ENCODE data around the gene PTBP1. TPM values are rescaled to one million over a fixed set of nuclear protein-coding genes. Genes with fewer than 3 reads are reported as not detected.

The PTBP1 gene
- total RNA-seq, 1 experiment from 2014 or later: 712 TPM

GRCh38 chr19:805600-806550 lies 8.6 kb downstream of the PTBP1 start:
- Histone ChIP-seq H4K20me1 (ENCODE audit: control insufficient read depth, insufficient read depth, insufficient read length) (no peaks in the 10 kb centered on the region), H3K4me2 (ENCODE audit: insufficient read depth, insufficient read length, low read length) (no peak overlapping the region), H3K4ac (ENCODE audit: low read depth, low read length) (no peak overlapping the region), H3K79me1 (ENCODE audit: insufficient read depth, low read depth, low read length, poor library complexity, severe bottlenecking) (peaks cover 10% of the 10 kb centered on the region), H3K18ac (ENCODE audit: insufficient read length, low read depth, low read length) (no peak overlapping the region), H3K4me1 (ENCODE audit: insufficient read depth, low read length) (no peaks in the 10 kb centered on the region), H4K8ac (replicated peaks; ENCODE audit: insufficient read length, low read depth, low read length) (no peak overlapping the region), H3K9me3 (ENCODE audit: control insufficient read depth, low read depth, low read length) (no peaks in the 10 kb centered on the region), H4K5ac (ENCODE audit: insufficient read length, low read depth, low read length) (no peak overlapping the region), H2AK5ac (ENCODE audit: insufficient read length, low read length) (no peak overlapping the region), H3K79me2 (ENCODE audit: insufficient read depth, low read length) (peaks cover 36% of the 10 kb centered on the region; the same call in 1 of the 2 replicates), H2BK5ac (ENCODE audit: insufficient read length, low read length) (no peak overlapping the region), H2BK12ac (ENCODE audit: insufficient read length, low read depth, low read length) (no peak overlapping the region), H3K56ac (ENCODE audit: insufficient read length, low read depth, low read length) (no peak overlapping the region), H2BK20ac (ENCODE audit: low read depth, low read length, poor library complexity, severe bottlenecking) (no peak overlapping the region), H3K9ac (ENCODE audit: extremely low read depth, insufficient read length, low read length) (no peak overlapping the region), H2BK15ac (ENCODE audit: low read depth, low read length) (no peak overlapping the region), H3K23me2 (ENCODE audit: insufficient read length, low read depth, low read length, poor library complexity, severe bottlenecking) (no peaks in the 10 kb centered on the region), H3K27me3 (ENCODE audit: insufficient read depth, low read length) (no peaks in the 10 kb centered on the region), H2AFZ (ENCODE audit: low read length) (no peak overlapping the region), H3K23ac (ENCODE audit: insufficient read length, low read depth, low read length) (no peak overlapping the region), H4K91ac (ENCODE audit: insufficient read length, low read depth, low read length) (no peak overlapping the region), H3K27ac (ENCODE audit: insufficient read length, low read depth, low read length) (no peak overlapping the region), H2BK120ac (ENCODE audit: low read depth, low read length, poor library complexity, severe bottlenecking) (no peak overlapping the region), H3K14ac (ENCODE audit: insufficient read depth, low read length) (no peak overlapping the region), H3T11ph (ENCODE audit: low read length) (no peak overlapping the region)
- no CpG with 5 or more reads among the region's 93 CpGs for WGBS (ENCODE audit: extremely low coverage, insufficient read length, low lambda C conversion rate)
- DNase-seq: no peak
- Mint-ChIP-seq H3K27ac (no peak overlapping the region), H3K9me3 (no peaks in the 10 kb centered on the region; a peak in 1 of 5 replicates), H3K36me3 (ENCODE audit: insufficient read depth in 1 of 3, low read depth in 3 of 3) (peaks cover 55 to 81% (median 77%) of the 10 kb centered on the region in 3 experiments), H3K4me3 (no peak overlapping the region), H3K4me1 (peaks cover 10 to 22% of the 10 kb centered on the region in 2 experiments), H3K27me3 (ENCODE audit: low read depth) (no peaks in the 10 kb centered on the region; the same call in 1 of the 2 replicates)
- TF ChIP-seq, protein P1, sequence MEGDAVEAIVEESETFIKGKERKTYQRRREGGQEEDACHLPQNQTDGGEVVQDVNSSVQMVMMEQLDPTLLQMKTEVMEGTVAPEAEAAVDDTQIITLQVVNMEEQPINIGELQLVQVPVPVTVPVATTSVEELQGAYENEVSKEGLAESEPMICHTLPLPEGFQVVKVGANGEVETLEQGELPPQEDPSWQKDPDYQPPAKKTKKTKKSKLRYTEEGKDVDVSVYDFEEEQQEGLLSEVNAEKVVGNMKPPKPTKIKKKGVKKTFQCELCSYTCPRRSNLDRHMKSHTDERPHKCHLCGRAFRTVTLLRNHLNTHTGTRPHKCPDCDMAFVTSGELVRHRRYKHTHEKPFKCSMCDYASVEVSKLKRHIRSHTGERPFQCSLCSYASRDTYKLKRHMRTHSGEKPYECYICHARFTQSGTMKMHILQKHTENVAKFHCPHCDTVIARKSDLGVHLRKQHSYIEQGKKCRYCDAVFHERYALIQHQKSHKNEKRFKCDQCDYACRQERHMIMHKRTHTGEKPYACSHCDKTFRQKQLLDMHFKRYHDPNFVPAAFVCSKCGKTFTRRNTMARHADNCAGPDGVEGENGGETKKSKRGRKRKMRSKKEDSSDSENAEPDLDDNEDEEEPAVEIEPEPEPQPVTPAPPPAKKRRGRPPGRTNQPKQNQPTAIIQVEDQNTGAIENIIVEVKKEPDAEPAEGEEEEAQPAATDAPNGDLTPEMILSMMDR (conservative IDR thresholded peaks at IDR 0.05): no peak

Data from H9 (cell line).